H9 (cell line): ENCODE data around the gene NEGR1. TPM values are rescaled to one million over a fixed set of nuclear protein-coding genes. Genes with fewer than 3 reads are reported as not detected.
A peak's percentile ranks its signal among the peaks of the same experiment; 100 is the strongest.

Source experiments
- DNase-seq: peaks from one replicate; pipeline ENCODE4 v3.0.0-alpha.2; 2017
- H2AFZ ChIP-seq: one replicate; pipeline ENCODE4 v1.6.1; 2013; ENCODE audit warnings: mild to moderate bottlenecking, low read length, control low read depth, moderate library complexity
- H2AK5ac ChIP-seq: 2 replicates; pipeline ENCODE4 v1.6.1; 2013; ENCODE audit warnings: low read length, control low read depth, mixed read lengths; ENCODE audit not compliant: insufficient read length
- H2BK120ac ChIP-seq: one replicate; pipeline ENCODE4 v1.6.1; 2013; ENCODE audit warnings: low read depth, mild to moderate bottlenecking, low read length, control low read depth, inconsistent platforms; ENCODE audit not compliant: poor library complexity, severe bottlenecking
- H2BK12ac ChIP-seq: 2 replicates; pipeline ENCODE4 v1.6.1; 2013; ENCODE audit warnings: low read length, control low read depth, mixed read lengths, low read depth; ENCODE audit not compliant: insufficient read length
- H2BK15ac ChIP-seq: 2 replicates; pipeline ENCODE4 v1.6.1; 2013; ENCODE audit warnings: low read depth, low read length, control low read depth
- H2BK20ac ChIP-seq: one replicate; pipeline ENCODE4 v1.6.1; 2013; ENCODE audit warnings: low read depth, mild to moderate bottlenecking, low read length, control low read depth, inconsistent platforms; ENCODE audit not compliant: poor library complexity, severe bottlenecking
- H2BK5ac ChIP-seq: 2 replicates; pipeline ENCODE4 v1.6.1; 2013; ENCODE audit warnings: low read length, control low read depth, mixed read lengths; ENCODE audit not compliant: insufficient read length
- H3K14ac ChIP-seq: 2 replicates; pipeline ENCODE4 v1.6.1; 2013; ENCODE audit warnings: low read length, control low read depth; ENCODE audit not compliant: insufficient read depth
- H3K18ac ChIP-seq: 2 replicates; pipeline ENCODE4 v1.6.1; 2013; ENCODE audit warnings: low read depth, mild to moderate bottlenecking, mixed read lengths, low read length, control low read depth; ENCODE audit not compliant: insufficient read length
- H3K23ac ChIP-seq: 2 replicates; pipeline ENCODE4 v1.6.1; 2013; ENCODE audit warnings: low read length, control low read depth, mixed read lengths, low read depth; ENCODE audit not compliant: insufficient read length
- H3K23me2 ChIP-seq: 2 replicates; pipeline ENCODE4 v1.6.1; 2013; ENCODE audit warnings: low read depth, mild to moderate bottlenecking, mixed read lengths, low read length, control low read depth; ENCODE audit not compliant: insufficient read length, poor library complexity, severe bottlenecking
- H3K27ac ChIP-seq: 2 replicates; pipeline ENCODE4 v1.5.1; 2013; ENCODE audit warnings: low read length, control low read depth, mixed read lengths, low read depth; ENCODE audit not compliant: insufficient read length
- H3K27me3 ChIP-seq: 2 replicates; pipeline ENCODE4 v1.6.1; 2013; ENCODE audit warnings: low read length, control low read depth, inconsistent platforms; ENCODE audit not compliant: insufficient read depth
- H3K4ac ChIP-seq: 2 replicates; pipeline ENCODE4 v1.6.1; 2013; ENCODE audit warnings: low read depth, mild to moderate bottlenecking, control low read depth, inconsistent platforms, low read length, moderate library complexity
- H3K4me1 ChIP-seq: 2 replicates; pipeline ENCODE4 v1.6.1; 2013; ENCODE audit warnings: low read length, control low read depth, inconsistent platforms; ENCODE audit not compliant: insufficient read depth
- H3K4me2 ChIP-seq: 2 replicates; pipeline ENCODE4 v1.6.1; 2013; ENCODE audit warnings: low read length, control low read depth, mixed read lengths; ENCODE audit not compliant: insufficient read length, insufficient read depth
- H3K56ac ChIP-seq: 2 replicates; pipeline ENCODE4 v1.6.1; 2013; ENCODE audit warnings: low read depth, mild to moderate bottlenecking, mixed read lengths, low read length, control low read depth; ENCODE audit not compliant: insufficient read length
- H3K79me1 ChIP-seq: 2 replicates; pipeline ENCODE4 v1.6.1; 2013; ENCODE audit warnings: low read depth, mild to moderate bottlenecking, moderate library complexity, low read length, control low read depth, inconsistent platforms; ENCODE audit not compliant: insufficient read depth, poor library complexity, severe bottlenecking
- H3K79me2 ChIP-seq: 2 replicates; pipeline ENCODE4 v1.6.1; 2013; ENCODE audit warnings: low read length, control low read depth, inconsistent platforms; ENCODE audit not compliant: insufficient read depth
- H3K9ac ChIP-seq: 2 replicates; pipeline ENCODE4 v1.6.1; 2013; ENCODE audit warnings: low read length, control low read depth, mixed read lengths; ENCODE audit not compliant: insufficient read length; ENCODE audit errors: extremely low read depth
- H3K9me3 ChIP-seq: one replicate; pipeline ENCODE4 v1.6.1; 2013; ENCODE audit warnings: low read depth, low read length, inconsistent platforms; ENCODE audit not compliant: control insufficient read depth
- H3T11ph ChIP-seq: one replicate; pipeline ENCODE4 v1.6.1; 2013; ENCODE audit warnings: mild to moderate bottlenecking, low read length, control low read depth, inconsistent platforms
- H4K20me1 ChIP-seq: one replicate; pipeline ENCODE4 v1.6.1; 2013; ENCODE audit not compliant: control insufficient read depth, insufficient read length, insufficient read depth
- H4K5ac ChIP-seq: 2 replicates; pipeline ENCODE4 v1.6.1; 2013; ENCODE audit warnings: low read depth, mild to moderate bottlenecking, mixed read lengths, low read length, control low read depth; ENCODE audit not compliant: insufficient read length
- H4K8ac ChIP-seq: replicated peaks from 2 replicates; pipeline ENCODE4 v1.6.1; 2013; ENCODE audit warnings: low read length, control low read depth, mixed read lengths, low read depth; ENCODE audit not compliant: insufficient read length
- H4K91ac ChIP-seq: 2 replicates; pipeline ENCODE4 v1.6.1; 2013; ENCODE audit warnings: low read depth, mild to moderate bottlenecking, moderate library complexity, mixed read lengths, low read length, control low read depth; ENCODE audit not compliant: insufficient read length
- H3K27ac Mint-ChIP-seq, 3 experiments: 2 replicates in 2 of 3; 3 replicates in 1 of 3; pipeline ENCODE4 v1.8.0; 2020 to 2021; ENCODE audit warnings: mixed read lengths in 3 of 3, mild to moderate bottlenecking in 1 of 3, moderate library complexity in 1 of 3
- H3K27me3 Mint-ChIP-seq: 2 replicates; pipeline ENCODE4 v1.8.0; 2021; ENCODE audit warnings: low read depth, mild to moderate bottlenecking, moderate library complexity, mixed read lengths
- H3K36me3 Mint-ChIP-seq, 3 experiments: 2 replicates in 2 of 3; 3 replicates in 1 of 3; pipeline ENCODE4 v1.8.0; 2020 to 2021; ENCODE audit warnings: low read depth in 3 of 3, mixed read lengths in 3 of 3; ENCODE audit not compliant: insufficient read depth in 1 of 3
- H3K4me1 Mint-ChIP-seq, 2 experiments: 2 replicates each; pipeline ENCODE4 v1.8.0; 2020; ENCODE audit warnings: mixed read lengths in 2 of 2
- H3K4me3 Mint-ChIP-seq, 2 experiments: 2 replicates in 1 of 2; 3 replicates in 1 of 2; pipeline ENCODE4 v1.8.0; 2020 to 2021; ENCODE audit warnings: mild to moderate bottlenecking in 2 of 2, mixed read lengths in 2 of 2, moderate library complexity in 1 of 2
- H3K9me3 Mint-ChIP-seq, 2 experiments: 2 replicates in 1 of 2; 3 replicates in 1 of 2; pipeline ENCODE4 v1.8.0; 2020; ENCODE audit warnings: mild to moderate bottlenecking in 2 of 2, mixed read lengths in 2 of 2, moderate library complexity in 1 of 2
- WGBS: extraction: QIAGEN DNeasy Blood & Tissue Kit; methylation state at CpG from one replicate; pipeline ENCODE4 v1.1.7; 2013; ENCODE audit warnings: missing lambda C conversion rate, low lambda C conversion rate, mixed read lengths; ENCODE audit not compliant: insufficient read length; ENCODE audit errors: extremely low coverage; 5-methylcytosine and 5-hydroxymethylcytosine counted together
- total RNA-seq: library from RNA; stranded (reverse); gene quantifications from 2 replicates; pipeline ENCODE4 v1.2.1, GENCODE V29; 2021
- TF ChIP-seq, protein P1 (sequence below): fragments of 200-600 bp; sonication (generic); conservative IDR thresholded peaks from 3 replicates; pipeline ENCODE4 v1.8.0; 2021; ENCODE audit warnings: antibody characterized with exemption, mild to moderate bottlenecking

NEGR1 gene
- total RNA-seq, 1 experiment from 2014 or later = 0.13 TPM

DNA sequence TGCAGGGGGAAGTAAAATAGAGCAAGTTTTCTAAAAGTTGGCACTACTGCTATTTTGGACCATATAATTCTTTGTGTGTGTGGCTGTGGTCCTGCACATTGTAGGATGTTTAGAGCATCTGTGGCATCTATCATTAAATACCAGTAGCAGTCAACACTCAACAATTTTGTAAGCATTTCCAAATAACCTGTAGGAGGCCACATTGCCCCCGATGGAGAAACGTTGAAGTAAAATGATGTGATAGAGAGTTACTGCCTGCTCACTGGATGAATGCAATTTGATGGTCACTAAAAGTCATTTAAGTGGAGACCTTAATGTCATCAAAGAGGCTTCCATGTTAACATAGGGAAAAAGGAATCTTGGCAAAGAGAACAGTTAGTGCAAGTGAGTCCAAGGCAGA is 560.8 kb downstream of the NEGR1 start:
- Histone ChIP-seq H4K91ac (no peak overlapping the region), H4K5ac (no peak overlapping the region), H2BK12ac (no peak overlapping the region), H3K9ac (no peak overlapping the region), H3K18ac (no peak overlapping the region), H3K56ac (no peak overlapping the region), H4K8ac (no peak overlapping the region), H2BK20ac (no peak overlapping the region), H2BK15ac (no peak overlapping the region), H3K4ac (no peak overlapping the region), H2AK5ac (no peak overlapping the region), H2AFZ (no peak overlapping the region), H3K9me3 (no peaks in the 10 kb centered on the region), H3K23me2 (no peaks in the 10 kb centered on the region), H3K27ac (no peak overlapping the region), H3K23ac (no peak overlapping the region), H3K4me2 (no peak overlapping the region), H3K27me3 (no peaks in the 10 kb centered on the region), H2BK120ac (no peak overlapping the region), H3T11ph (no peak overlapping the region), H4K20me1 (no peaks in the 10 kb centered on the region), H3K14ac (no peak overlapping the region), H3K79me1 (no peaks in the 10 kb centered on the region), H3K4me1 (no peaks in the 10 kb centered on the region), H2BK5ac (no peak overlapping the region), H3K79me2 (no peaks in the 10 kb centered on the region)
- no peak overlapping the region for H3K4me3 Mint-ChIP-seq
- TF ChIP-seq, protein P1, sequence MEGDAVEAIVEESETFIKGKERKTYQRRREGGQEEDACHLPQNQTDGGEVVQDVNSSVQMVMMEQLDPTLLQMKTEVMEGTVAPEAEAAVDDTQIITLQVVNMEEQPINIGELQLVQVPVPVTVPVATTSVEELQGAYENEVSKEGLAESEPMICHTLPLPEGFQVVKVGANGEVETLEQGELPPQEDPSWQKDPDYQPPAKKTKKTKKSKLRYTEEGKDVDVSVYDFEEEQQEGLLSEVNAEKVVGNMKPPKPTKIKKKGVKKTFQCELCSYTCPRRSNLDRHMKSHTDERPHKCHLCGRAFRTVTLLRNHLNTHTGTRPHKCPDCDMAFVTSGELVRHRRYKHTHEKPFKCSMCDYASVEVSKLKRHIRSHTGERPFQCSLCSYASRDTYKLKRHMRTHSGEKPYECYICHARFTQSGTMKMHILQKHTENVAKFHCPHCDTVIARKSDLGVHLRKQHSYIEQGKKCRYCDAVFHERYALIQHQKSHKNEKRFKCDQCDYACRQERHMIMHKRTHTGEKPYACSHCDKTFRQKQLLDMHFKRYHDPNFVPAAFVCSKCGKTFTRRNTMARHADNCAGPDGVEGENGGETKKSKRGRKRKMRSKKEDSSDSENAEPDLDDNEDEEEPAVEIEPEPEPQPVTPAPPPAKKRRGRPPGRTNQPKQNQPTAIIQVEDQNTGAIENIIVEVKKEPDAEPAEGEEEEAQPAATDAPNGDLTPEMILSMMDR = peak; percentile 46
- no CpG with 5 or more reads among the region's 2 CpGs for WGBS
- no peaks in the 10 kb centered on the region; the same call in 1 of the 2 replicates for H3K27me3 Mint-ChIP-seq
- no peak for DNase-seq
- no peaks in the 10 kb centered on the region for H3K36me3 Mint-ChIP-seq
- no peak overlapping the region for H3K27ac Mint-ChIP-seq
- no peaks in the 10 kb centered on the region for H3K9me3 Mint-ChIP-seq
- peaks cover 2 to 3% of the 10 kb centered on the region in 2 experiments; a peak in 2 of 4 replicates for H3K4me1 Mint-ChIP-seq
